HG02970 (cell line): Measurements from ENCODE around the gene PRRT4.

Source experiments
- ATAC-seq: cut with Tn5 transposase; IDR thresholded peaks from one replicate; pipeline ENCODE4 v1.9.1; 2021; ENCODE audit warnings: mild to moderate bottlenecking, moderate library complexity, moderate number of reproducible peaks; ENCODE audit not compliant: unreplicated experiment, low FRiP score

Gene PRRT4

DNA sequence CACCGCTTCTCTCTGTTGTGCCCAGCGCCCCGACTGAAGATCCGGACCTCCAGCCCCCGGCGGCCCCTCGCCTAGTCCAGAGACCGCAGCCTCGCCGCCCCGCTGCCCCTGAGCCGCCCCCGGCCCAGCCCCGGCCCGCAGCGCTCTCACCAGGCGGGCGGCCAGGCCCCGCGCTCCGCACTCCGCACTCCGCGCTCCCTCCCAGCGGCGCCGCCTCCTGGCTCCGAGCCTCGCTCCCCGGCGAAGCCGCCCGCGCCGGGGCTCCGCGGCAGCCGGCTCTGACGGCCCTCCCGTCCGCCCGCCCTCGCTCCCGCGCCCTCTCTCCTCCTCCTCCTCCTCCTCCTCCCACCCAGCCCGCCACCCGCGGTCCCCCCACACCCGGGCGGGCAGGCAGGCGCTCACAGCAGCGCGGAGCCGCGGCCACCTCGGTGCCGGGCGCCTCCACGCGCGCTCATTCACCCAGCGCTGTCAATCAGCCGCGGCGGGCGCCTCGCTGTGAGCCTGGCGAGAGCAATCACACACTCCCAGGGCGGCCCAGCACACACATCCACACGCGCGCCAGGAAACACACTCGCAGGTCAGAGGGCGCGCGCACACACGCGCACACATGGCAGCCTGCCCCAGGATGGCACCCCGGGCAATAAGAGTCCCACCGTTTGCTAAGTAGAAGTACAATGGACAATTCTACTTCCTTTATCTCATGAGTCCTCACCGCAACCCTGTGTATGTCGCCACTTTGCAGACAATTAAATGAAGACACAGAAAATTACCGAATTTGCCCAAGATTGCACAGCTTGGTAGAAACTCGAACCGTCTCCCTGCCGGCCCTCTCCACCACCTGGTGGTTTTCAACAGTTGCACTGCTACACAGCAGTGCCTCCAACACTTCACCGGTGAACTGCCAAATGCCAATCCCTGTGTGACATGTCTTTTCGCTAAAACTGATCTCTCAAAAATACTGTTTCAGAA, at the start of gene PRRT4:
TSS of gene PRRT4 (minus strand) at position 280 of the 969 bp plus-strand sequence.
- ATAC-seq, result no peak

DNA sequence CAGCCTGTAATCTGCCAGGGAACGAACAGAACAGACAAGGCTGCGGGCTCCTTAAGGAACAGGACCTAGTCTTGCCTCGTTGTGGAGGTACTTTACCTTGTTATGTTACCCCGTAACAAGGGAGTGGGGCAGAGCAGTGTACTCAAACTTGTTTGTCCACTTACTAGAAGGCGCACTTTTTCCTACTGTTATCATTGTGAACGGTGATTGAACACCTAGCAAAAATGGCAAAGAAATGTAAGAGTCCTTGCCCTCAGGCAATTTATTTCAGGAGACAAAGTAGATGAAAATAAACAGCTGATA, 48.9 kb upstream of the PRRT4 start:
- no peak for ATAC-seq

GRCh38 chr7:128409596-128410450, 48.3 kb upstream of the PRRT4 start, which contains the start of gene IMPDH1:
Gene IMPDH1 (minus strand): TSS chr7:128409982. CDS start chr7:128409901, 81 bp downstream.
- ATAC-seq, result peak; percentile 68

- no peak for ATAC-seq
Observed at GRCh38 chr7:128408709-128409595, 47.5 kb upstream of the PRRT4 start.

GRCh38 chr7:128407751-128408708, 46.5 kb upstream of the PRRT4 start:
- no peak for ATAC-seq

DNA sequence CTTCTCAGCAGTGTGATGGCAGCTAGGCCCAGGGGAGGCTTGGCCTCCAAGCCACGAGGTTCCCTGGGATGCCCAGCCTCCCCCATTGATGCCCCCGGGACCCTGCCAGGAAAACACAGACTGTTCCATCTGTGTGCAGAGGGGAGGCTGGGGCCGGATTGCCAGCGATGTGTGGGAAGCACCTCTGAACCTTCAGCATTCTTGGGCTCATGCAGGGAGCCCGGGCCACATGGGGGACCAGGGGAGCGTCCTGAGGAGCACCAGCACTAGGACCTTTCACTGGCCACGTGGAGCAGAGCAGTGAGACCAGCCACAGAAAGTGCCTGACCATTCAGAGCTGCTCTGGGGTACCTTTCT, 45.7 kb upstream of the PRRT4 start:
- ATAC-seq, result no peak

- ATAC-seq, result no peak
Observed at GRCh38 chr7:128406314-128407232, 45.1 kb upstream of the PRRT4 start.

- no peak for ATAC-seq
Observed at GRCh38 chr7:128405471-128406313, 44.2 kb upstream of the PRRT4 start.

DNA sequence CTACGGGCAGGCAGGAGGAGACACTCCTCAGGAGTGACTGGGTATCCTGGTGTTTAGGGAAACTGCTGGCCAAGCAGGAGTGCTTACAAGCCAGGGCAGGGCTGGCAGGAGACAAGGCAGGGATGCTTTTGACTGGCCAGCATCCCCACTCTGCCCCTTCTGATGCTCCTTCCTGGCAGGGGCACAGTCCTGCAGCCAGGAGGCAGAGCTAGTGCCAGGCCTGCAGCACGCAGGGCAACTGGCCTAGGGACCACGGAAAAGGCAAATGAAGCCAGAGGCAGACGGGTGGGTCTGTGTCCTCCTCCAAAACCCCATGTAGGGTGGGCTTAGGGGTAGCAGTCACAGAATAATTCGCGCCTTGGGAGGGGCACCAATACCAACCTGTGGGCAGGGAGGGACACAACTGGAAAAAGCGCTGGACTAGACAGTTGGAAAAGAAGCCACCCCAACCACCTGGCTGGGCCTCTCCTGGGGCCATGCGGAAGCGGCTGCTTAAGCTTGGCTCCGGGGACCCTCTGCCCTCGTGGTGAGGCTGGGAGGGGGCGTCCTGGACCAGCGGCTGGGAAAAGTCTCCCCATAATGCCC, 43.5 kb upstream of the PRRT4 start:
- no peak for ATAC-seq

GRCh38 chr7:128404143-128404681, 42.7 kb upstream of the PRRT4 start:
- no peak for ATAC-seq

DNA sequence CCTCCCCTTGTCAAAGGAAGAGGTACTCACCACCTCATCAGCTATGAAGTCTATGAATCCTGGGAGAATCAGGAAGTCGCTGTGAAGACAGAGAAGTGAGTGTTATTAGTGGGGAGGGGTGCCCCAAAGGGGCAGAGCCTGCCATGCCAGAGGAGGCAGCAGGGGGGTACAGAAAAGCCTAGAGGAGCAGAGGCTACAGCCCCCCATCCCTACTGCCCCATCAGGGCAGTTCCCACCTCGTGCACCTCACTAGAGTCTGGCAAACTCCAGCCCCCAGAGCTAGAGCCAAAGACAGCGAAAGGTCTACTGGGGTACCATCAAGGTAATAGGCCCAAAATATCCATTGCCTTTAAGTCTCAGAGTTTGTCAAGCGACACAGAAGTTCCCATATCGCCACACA, 42.2 kb upstream of the PRRT4 start:
- no peak for ATAC-seq

- no peak for ATAC-seq
Observed at GRCh38 chr7:128402356-128402755, 40.9 kb upstream of the PRRT4 start.

DNA sequence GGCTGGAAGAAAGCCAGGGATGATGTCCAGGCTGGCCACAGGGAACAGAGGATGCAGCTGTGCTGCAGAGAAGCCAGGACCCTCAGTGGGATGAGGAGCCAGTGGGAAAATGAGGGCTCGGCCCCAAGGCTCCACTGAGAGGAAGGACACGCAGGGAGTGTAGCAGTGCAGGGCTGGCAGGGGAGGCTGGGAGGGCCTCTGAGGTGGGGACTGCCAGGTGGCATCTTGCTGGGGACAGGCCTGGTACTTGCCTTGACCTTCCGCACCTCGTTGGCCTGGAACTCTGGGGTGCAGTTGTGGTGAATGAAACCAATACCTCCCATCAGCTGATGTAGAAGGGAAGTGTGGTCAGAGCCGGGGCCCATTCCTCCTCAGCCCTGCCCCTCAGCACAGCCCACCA, 39.1 kb upstream of the PRRT4 start:
- ATAC-seq, result no peak

DNA sequence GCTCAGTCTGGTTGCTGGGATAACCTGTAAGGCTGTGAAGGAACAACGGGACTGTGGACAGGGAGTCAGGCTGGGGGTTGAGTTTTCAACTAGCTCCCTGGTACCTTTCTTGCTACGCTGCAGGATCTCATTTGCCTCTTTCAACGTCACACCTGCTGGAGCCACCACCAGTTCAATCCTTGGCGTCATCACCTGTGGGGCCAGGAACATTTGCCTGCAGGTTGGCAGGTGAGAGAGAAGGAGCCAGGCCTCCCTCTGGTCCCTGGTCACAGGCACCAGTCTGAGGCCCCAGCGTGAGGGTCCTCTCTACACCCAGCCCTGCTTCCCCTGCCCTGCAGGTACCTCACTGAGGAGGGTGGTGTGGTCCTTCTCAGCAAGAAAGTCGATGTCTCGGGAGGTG, 38.5 kb upstream of the PRRT4 start:
- ATAC-seq, result no peak

- no peak for ATAC-seq
Observed at GRCh38 chr7:128398841-128399135, 37.3 kb upstream of the PRRT4 start.

GRCh38 chr7:128398016-128398840, 36.7 kb upstream of the PRRT4 start:
- no peak for ATAC-seq
